Colonic mucosa (tissue), 4 donors: Measurements from ENCODE around the gene EIF2D. TPM values are rescaled to one million over a fixed set of nuclear protein-coding genes. Genes with fewer than 3 reads are reported as not detected.
"Not testable (repeated sequence)": the region's sequence is repeated elsewhere in the genome, so short reads cannot be mapped to it uniquely, and the experiment has no call there.

ENCODE experiments used
- DNase-seq: peaks from one replicate; pipeline ENCODE4 v3.0.0-alpha.2; 2020
- H3K27ac ChIP-seq: fragments of 200-600 bp; one replicate; pipeline ENCODE4 v1.8.0; 2021
- H3K27me3 ChIP-seq: fragments of 200-600 bp; one replicate; pipeline ENCODE4 v1.8.0; 2021
- H3K36me3 ChIP-seq: fragments of 200-600 bp; one replicate; pipeline ENCODE4 v1.8.0; 2021
- H3K4me1 ChIP-seq: fragments of 200-600 bp; one replicate; pipeline ENCODE4 v1.8.0; 2021; ENCODE audit warnings: mild to moderate bottlenecking
- H3K4me3 ChIP-seq: fragments of 200-600 bp; one replicate; pipeline ENCODE4 v1.8.0; 2021
- H3K9ac ChIP-seq, 2 donors: one replicate each; pipeline ENCODE4 v1.7.0; 2013; ENCODE audit warnings: control low read depth in 2 of 2, low read depth in 2 of 2, low read length in 2 of 2
- H3K9me3 ChIP-seq: fragments of 200-600 bp; one replicate; pipeline ENCODE4 v1.8.0; 2021
- CTCF ChIP-seq: fragments of 200-600 bp; IDR thresholded peaks from one replicate; pipeline ENCODE4 v1.8.0; 2022; ENCODE audit warnings: antibody characterized with exemption, mild to moderate bottlenecking
- intact Hi-C: fragments of 100-400 bp; cut with DNase I; formaldehyde crosslinking; loops from one replicate; pipeline ENCODE4 v1.14.1; 2022
- total RNA-seq, 2 donors: library from RNA; stranded (reverse); fragmentation: NEBNext Ultra II Directional in 1 of 2; extraction: Animal tissue kit (Norgen Biotek cat#: 25700) in 1 of 2; gene quantifications; one replicate each; pipeline ENCODE4 v1.2.1, GENCODE V29; 2021
- donor health status: healthy.
- donor health status: DM: no; HTN: no; CAD: no.
- donor health status: DM: no; HTN: no; CAD: no.

The EIF2D gene
- total RNA-seq, 2 donors from 2014 or later = 39.2 to 45.0 TPM

- no peak overlapping the region for H3K4me3 ChIP-seq
- H3K4me1 ChIP-seq = no peaks in the 10 kb centered on the region
- intact Hi-C loops = no loop called here
- no peak for DNase-seq
- H3K9me3 ChIP-seq = no peaks in the 10 kb centered on the region
- H3K9ac ChIP-seq = no peak overlapping the region
- no peaks in the 10 kb centered on the region for H3K36me3 ChIP-seq
- TF ChIP-seq CTCF = no peak
- H3K27me3 ChIP-seq = no peaks in the 10 kb centered on the region
- H3K27ac ChIP-seq = no peak overlapping the region
Observed at GRCh38 chr1:206646504-206646903, 34.2 kb upstream of the EIF2D start.

- H3K9me3 ChIP-seq = no peaks in the 10 kb centered on the region
- DNase-seq = no peak
- H3K36me3 ChIP-seq = no peaks in the 10 kb centered on the region
- H3K4me1 ChIP-seq = no peaks in the 10 kb centered on the region
- TF ChIP-seq CTCF = no peak
- no peaks in the 10 kb centered on the region for H3K27me3 ChIP-seq
- intact Hi-C loops = no loop called here
- H3K27ac ChIP-seq = no peak overlapping the region
- H3K9ac ChIP-seq = no peak overlapping the region
- no peak overlapping the region for H3K4me3 ChIP-seq
Observed at GRCh38 chr1:206643118-206643698, 30.9 kb upstream of the EIF2D start.

GRCh38 chr1:206642074-206642473 lies 29.8 kb upstream of the EIF2D start:
- H3K4me3 ChIP-seq, intact Hi-C loops, H3K9ac ChIP-seq, DNase-seq, H3K4me1 ChIP-seq, H3K36me3 ChIP-seq, H3K27ac ChIP-seq, H3K27me3 ChIP-seq, H3K9me3 ChIP-seq: not testable (repeated sequence)

GRCh38 chr1:206637605-206638004 lies 25.3 kb upstream of the EIF2D start:
- no peak for TF ChIP-seq CTCF
- DNase-seq = no peak
- intact Hi-C loops = loop anchor here (10.0 kb wide), 1 partner anchor 277 kb away; no protein-coding TSS in a partner anchor
- no peak overlapping the region for H3K9ac ChIP-seq
- no peaks in the 10 kb centered on the region for H3K27me3 ChIP-seq
- no peaks in the 10 kb centered on the region for H3K36me3 ChIP-seq
- no peak overlapping the region for H3K27ac ChIP-seq
- H3K4me3 ChIP-seq = no peak overlapping the region
- H3K9me3 ChIP-seq = no peaks in the 10 kb centered on the region
- peaks cover 6% of the 10 kb centered on the region for H3K4me1 ChIP-seq

GRCh38 chr1:206636671-206637070 lies 24.4 kb upstream of the EIF2D start:
- DNase-seq = no peak
- no peak overlapping the region for H3K4me3 ChIP-seq
- intact Hi-C loops = loop anchor here (10.0 kb wide), 1 partner anchor 278 kb away; no protein-coding TSS in a partner anchor

More at GRCh38 chr1:206636671-206637070, 24.4 kb upstream of the EIF2D start:
- H3K36me3 ChIP-seq = no peaks in the 10 kb centered on the region
- H3K9ac ChIP-seq = no peak overlapping the region
- no peaks in the 10 kb centered on the region for H3K27me3 ChIP-seq
- H3K9me3 ChIP-seq = no peaks in the 10 kb centered on the region
- peaks cover 6% of the 10 kb centered on the region for H3K4me1 ChIP-seq
- no peak for TF ChIP-seq CTCF
- no peak overlapping the region for H3K27ac ChIP-seq
